ENCODE measurements around the gene ZKSCAN5. TPM values are rescaled to one million over a fixed set of nuclear protein-coding genes. Genes with fewer than 3 reads are reported as not detected.
"Not testable (repeated sequence)": the region's sequence is repeated elsewhere in the genome, so short reads cannot be mapped to it uniquely, and the experiment has no call there.

Gene ZKSCAN5
- total and polyA plus RNA-seq, 12 donors: 2.8 to 8.5 (median 7.2) TPM

GRCh38 chr7:99540542-99540941, 36.1 kb downstream of the ZKSCAN5 start:
- Histone ChIP-seq H3K4me3 (no peak overlapping the region), H3K9me3 (peaks cover 0 to 90% (median 16%) of the 10 kb centered on the region in 11 donors), H3K4me1 (no peaks in the 10 kb centered on the region), H3K36me3 (peaks cover 0 to 10% (median 0%) of the 10 kb centered on the region in 9 donors), H3K27ac (no peak overlapping the region), H3K27me3 (no peaks in the 10 kb centered on the region)
- 92 to 93% methylated on average over 5 of the region's 5 CpGs for WGBS, 2 donors
- ATAC-seq (no peak), DNase-seq (no peak)
- intact Hi-C loops (cut with DNase I): loop anchor here in 1 of 10 donors (10.0 kb wide), 1 partner anchor 1364 kb away; no protein-coding TSS in a partner anchor
- no peak for TF ChIP-seq CTCF (IDR thresholded peaks at IDR 0.05)

GRCh38 chr7:99541212-99541611, 36.8 kb downstream of the ZKSCAN5 start:
- Histone ChIP-seq H3K4me1 (no peaks in the 10 kb centered on the region), H3K27me3 (no peaks in the 10 kb centered on the region)
- 92 to 93% methylated on average over 9 of the region's 9 CpGs for WGBS, 2 donors

GRCh38 chr7:99543081-99543671, 38.7 kb downstream of the ZKSCAN5 start:
- ATAC-seq (peak in 1 of 8 donors; percentile 67), DNase-seq (no peak)
- Histone ChIP-seq H3K9me3 (peaks cover 0 to 92% (median 23%) of the 10 kb centered on the region in 11 donors), H3K36me3 (peaks cover 0 to 30% (median 14%) of the 10 kb centered on the region in 9 donors), H3K4me1 (no peaks in the 10 kb centered on the region), H3K4me3 (no peak overlapping the region), H3K27ac (no peak overlapping the region), H3K27me3 (no peaks in the 10 kb centered on the region)
- intact Hi-C loops (cut with DNase I): loop anchor here in 1 of 10 donors (10.0 kb wide), 1 partner anchor 1362 kb away; no protein-coding TSS in a partner anchor
- WGBS, 2 donors: 93 to 94% methylated on average over 34 of the region's 34 CpGs
- TF ChIP-seq CTCF (IDR thresholded peaks at IDR 0.05): no peak

More at GRCh38 chr7:99541212-99541611, 36.8 kb downstream of the ZKSCAN5 start:
- peaks cover 0 to 89% (median 16%) of the 10 kb centered on the region in 11 donors for H3K9me3 ChIP-seq
- peaks cover 0 to 10% (median 0%) of the 10 kb centered on the region in 9 donors for H3K36me3 ChIP-seq
- DNase-seq (no peak), ATAC-seq (no peak)
- intact Hi-C loops (cut with DNase I): loop anchor here in 1 of 10 donors (10.0 kb wide), 1 partner anchor 1364 kb away; no protein-coding TSS in a partner anchor
- no peak overlapping the region for H3K4me3 ChIP-seq
- TF ChIP-seq CTCF (IDR thresholded peaks at IDR 0.05): no peak
- no peak overlapping the region for H3K27ac ChIP-seq

- Histone ChIP-seq H3K27ac (no peak overlapping the region), H3K36me3 (peaks cover 0 to 35% (median 17%) of the 10 kb centered on the region in 9 donors), H3K27me3 (no peaks in the 10 kb centered on the region), H3K4me3 (no peak overlapping the region), H3K4me1 (no peaks in the 10 kb centered on the region), H3K9me3 (peaks cover 0 to 88% (median 23%) of the 10 kb centered on the region in 11 donors)
- ATAC-seq (no peak), DNase-seq (no peak)
- TF ChIP-seq CTCF (IDR thresholded peaks at IDR 0.05): no peak
- WGBS, 2 donors: 93 to 95% methylated on average over 6 of the region's 6 CpGs
- intact Hi-C loops (cut with DNase I): loop anchor here in 1 of 10 donors (10.0 kb wide), 1 partner anchor 1361 kb away; no protein-coding TSS in a partner anchor
Observed at GRCh38 chr7:99543916-99544315, 39.5 kb downstream of the ZKSCAN5 start.

GRCh38 chr7:99545308-99545707, 40.8 kb downstream of the ZKSCAN5 start:
- not testable (repeated sequence) for H3K27me3 ChIP-seq, DNase-seq, H3K4me3 ChIP-seq, H3K27ac ChIP-seq, ATAC-seq, H3K4me1 ChIP-seq
- 94% methylated on average over 5 of the region's 5 CpGs for WGBS, 2 donors
- Histone ChIP-seq H3K9me3 (peaks cover 0 to 85% (median 14%) of the 10 kb centered on the region in 11 donors), H3K36me3 (peaks cover 0 to 35% (median 17%) of the 10 kb centered on the region in 9 donors)
- intact Hi-C loops (cut with DNase I): loop anchor here in 1 of 10 donors (10.0 kb wide), 1 partner anchor 1359 kb away; no protein-coding TSS in a partner anchor

GRCh38 chr7:99549545-99549944, 45.1 kb downstream of the ZKSCAN5 start:
- intact Hi-C loops (cut with DNase I): loop anchor here in 1 of 10 donors (10.0 kb wide), 1 partner anchor 1355 kb away; no protein-coding TSS in a partner anchor
- WGBS, 2 donors: 95% methylated on average over 1 of the region's 2 CpGs
- not testable (repeated sequence) for ATAC-seq, H3K27me3 ChIP-seq, DNase-seq, H3K27ac ChIP-seq, H3K4me3 ChIP-seq
- peaks cover 0 to 24% (median 14%) of the 10 kb centered on the region in 9 donors for H3K4me1 ChIP-seq
- peaks cover 0 to 35% (median 17%) of the 10 kb centered on the region in 9 donors for H3K36me3 ChIP-seq
- H3K9me3 ChIP-seq: peaks cover 0 to 48% (median 7%) of the 10 kb centered on the region in 11 donors

Data from heart right ventricle (tissue), 16 donors.